Measurements from ENCODE around the gene MSMP.

The MSMP gene

GRCh38 chr9:35778496-35778895 is 24.4 kb upstream of the MSMP start:
- H3K9me3 ChIP-seq (ENCODE audit: low read depth, low read length): no peaks in the 10 kb centered on the region
- H3K4me3 ChIP-seq: no peak overlapping the region
- 0 out of 2 replicates have a peak, but pooled peaks cover 2% of the 10 kb centered on the region for H3K36me3 ChIP-seq (ENCODE audit: insufficient read depth, low read length)
- TF ChIP-seq EZH2 (IDR thresholded peaks at IDR 0.05) (no peak), FOXP2 (optimal IDR thresholded peaks at IDR 0.05; ENCODE audit: control extremely low read depth, extremely low read length, insufficient read depth) (no peak), POLR2AphosphoS5 (IDR thresholded peaks at IDR 0.05; ENCODE audit: borderline replicate concordance, low read depth, low read length) (no peak)
- no peak for DNase-seq (ENCODE audit: low read depth, low spot score)
- no peak overlapping the region for H3K9ac ChIP-seq (ENCODE audit: insufficient read length)
- no peak overlapping the region for H3K27ac ChIP-seq

- DNase-seq (ENCODE audit: low read depth, low spot score): no peak
- TF ChIP-seq POLR2AphosphoS5 (IDR thresholded peaks at IDR 0.05; ENCODE audit: borderline replicate concordance, low read depth, low read length): no peak
- TF ChIP-seq FOXP2 (optimal IDR thresholded peaks at IDR 0.05; ENCODE audit: control extremely low read depth, extremely low read length, insufficient read depth): no peak
- no peak for TF ChIP-seq EZH2 (IDR thresholded peaks at IDR 0.05)
- Histone ChIP-seq H3K4me3 (no peak overlapping the region), H3K36me3 (ENCODE audit: insufficient read depth, low read length) (no peaks in the 10 kb centered on the region), H3K9me3 (ENCODE audit: low read depth, low read length) (no peaks in the 10 kb centered on the region), H3K9ac (ENCODE audit: insufficient read length) (no peak overlapping the region), H3K27ac (no peak overlapping the region)
Measured at GRCh38 chr9:35776018-35776417, 21.9 kb upstream of the MSMP start.

- Histone ChIP-seq H3K9me3 (ENCODE audit: low read depth, low read length) (no peaks in the 10 kb centered on the region), H3K36me3 (ENCODE audit: insufficient read depth, low read length) (no peaks in the 10 kb centered on the region), H3K27ac (peak overlapping the region; percentile 5; the same call in 1 of the 2 replicates), H3K9ac (ENCODE audit: insufficient read length) (peak overlapping the region; percentile 2), H3K4me3 (no peak overlapping the region)
- no peak for TF ChIP-seq FOXP2 (optimal IDR thresholded peaks at IDR 0.05; ENCODE audit: control extremely low read depth, extremely low read length, insufficient read depth)
- TF ChIP-seq POLR2AphosphoS5 (IDR thresholded peaks at IDR 0.05; ENCODE audit: borderline replicate concordance, low read depth, low read length): no peak
- TF ChIP-seq EZH2 (IDR thresholded peaks at IDR 0.05): no peak
- no peak for DNase-seq (ENCODE audit: low read depth, low spot score)
Measured at GRCh38 chr9:35774907-35775635, 21.0 kb upstream of the MSMP start.

GRCh38 chr9:35771943-35772342 is 17.9 kb upstream of the MSMP start:
- no peak for DNase-seq (ENCODE audit: low read depth, low spot score)
- H3K9me3 ChIP-seq (ENCODE audit: low read depth, low read length): no peaks in the 10 kb centered on the region
- H3K36me3 ChIP-seq (ENCODE audit: insufficient read depth, low read length): no peaks in the 10 kb centered on the region
- TF ChIP-seq POLR2AphosphoS5 (IDR thresholded peaks at IDR 0.05; ENCODE audit: borderline replicate concordance, low read depth, low read length): no peak
- TF ChIP-seq EZH2 (IDR thresholded peaks at IDR 0.05): no peak
- no peak for TF ChIP-seq FOXP2 (optimal IDR thresholded peaks at IDR 0.05; ENCODE audit: control extremely low read depth, extremely low read length, insufficient read depth)
- no peak overlapping the region for H3K4me3 ChIP-seq
- H3K27ac ChIP-seq: no peak overlapping the region
- no peak overlapping the region for H3K9ac ChIP-seq (ENCODE audit: insufficient read length)

- Histone ChIP-seq H3K36me3 (ENCODE audit: insufficient read depth, low read length) (no peaks in the 10 kb centered on the region), H3K4me3 (no peak overlapping the region), H3K27ac (no peak overlapping the region), H3K9ac (ENCODE audit: insufficient read length) (no peak overlapping the region), H3K9me3 (ENCODE audit: low read depth, low read length) (no peaks in the 10 kb centered on the region)
- DNase-seq (ENCODE audit: low read depth, low spot score): no peak
- TF ChIP-seq EZH2 (IDR thresholded peaks at IDR 0.05) (no peak), POLR2AphosphoS5 (IDR thresholded peaks at IDR 0.05; ENCODE audit: borderline replicate concordance, low read depth, low read length) (no peak), FOXP2 (optimal IDR thresholded peaks at IDR 0.05; ENCODE audit: control extremely low read depth, extremely low read length, insufficient read depth) (no peak)
Measured at GRCh38 chr9:35771534-35771933, 17.5 kb upstream of the MSMP start.

GRCh38 chr9:35771075-35771433 is 17.0 kb upstream of the MSMP start:
- Histone ChIP-seq H3K27ac (no peak overlapping the region), H3K36me3 (ENCODE audit: insufficient read depth, low read length) (no peaks in the 10 kb centered on the region), H3K9ac (ENCODE audit: insufficient read length) (no peak overlapping the region), H3K9me3 (ENCODE audit: low read depth, low read length) (no peaks in the 10 kb centered on the region), H3K4me3 (no peak overlapping the region)
- no peak for TF ChIP-seq POLR2AphosphoS5 (IDR thresholded peaks at IDR 0.05; ENCODE audit: borderline replicate concordance, low read depth, low read length)
- TF ChIP-seq FOXP2 (optimal IDR thresholded peaks at IDR 0.05; ENCODE audit: control extremely low read depth, extremely low read length, insufficient read depth): no peak
- TF ChIP-seq EZH2 (IDR thresholded peaks at IDR 0.05): no peak
- DNase-seq (ENCODE audit: low read depth, low spot score): no peak

GRCh38 chr9:35769763-35770162 is 15.7 kb upstream of the MSMP start:
- Histone ChIP-seq H3K4me3 (no peak overlapping the region), H3K9me3 (ENCODE audit: low read depth, low read length) (no peaks in the 10 kb centered on the region), H3K36me3 (ENCODE audit: insufficient read depth, low read length) (no peaks in the 10 kb centered on the region), H3K9ac (ENCODE audit: insufficient read length) (no peak overlapping the region), H3K27ac (no peak overlapping the region)
- no peak for TF ChIP-seq POLR2AphosphoS5 (IDR thresholded peaks at IDR 0.05; ENCODE audit: borderline replicate concordance, low read depth, low read length)
- TF ChIP-seq FOXP2 (optimal IDR thresholded peaks at IDR 0.05; ENCODE audit: control extremely low read depth, extremely low read length, insufficient read depth): no peak
- TF ChIP-seq EZH2 (IDR thresholded peaks at IDR 0.05): no peak
- no peak for DNase-seq (ENCODE audit: low read depth, low spot score)

- Histone ChIP-seq H3K4me3 (no peak overlapping the region), H3K9me3 (ENCODE audit: low read depth, low read length) (no peaks in the 10 kb centered on the region), H3K9ac (ENCODE audit: insufficient read length) (no peak overlapping the region), H3K27ac (no peak overlapping the region), H3K36me3 (ENCODE audit: insufficient read depth, low read length) (no peaks in the 10 kb centered on the region)
- no peak for DNase-seq (ENCODE audit: low read depth, low spot score)
- TF ChIP-seq EZH2 (IDR thresholded peaks at IDR 0.05) (no peak), POLR2AphosphoS5 (IDR thresholded peaks at IDR 0.05; ENCODE audit: borderline replicate concordance, low read depth, low read length) (no peak), FOXP2 (optimal IDR thresholded peaks at IDR 0.05; ENCODE audit: control extremely low read depth, extremely low read length, insufficient read depth) (no peak)
Measured at GRCh38 chr9:35767458-35767857, 13.4 kb upstream of the MSMP start.

GRCh38 chr9:35766997-35767396 is 12.9 kb upstream of the MSMP start:
- Histone ChIP-seq H3K36me3 (ENCODE audit: insufficient read depth, low read length) (no peaks in the 10 kb centered on the region), H3K27ac (no peak overlapping the region), H3K9me3 (ENCODE audit: low read depth, low read length) (no peaks in the 10 kb centered on the region), H3K9ac (ENCODE audit: insufficient read length) (no peak overlapping the region), H3K4me3 (no peak overlapping the region)
- no peak for TF ChIP-seq FOXP2 (optimal IDR thresholded peaks at IDR 0.05; ENCODE audit: control extremely low read depth, extremely low read length, insufficient read depth)
- no peak for DNase-seq (ENCODE audit: low read depth, low spot score)

Data from SK-N-MC (cell line).